HK-2 (cell line): ENCODE data around the gene NBL1.

Experiments used
- DNase-seq: peaks from one replicate; pipeline ENCODE4 v3.0.0-alpha.2; 2018; ENCODE audit not compliant: unreplicated experiment

The NBL1 gene

GRCh38 chr1:19670787-19671186 lies 26.7 kb downstream of the NBL1 start:
- no peak for DNase-seq

GRCh38 chr1:19672237-19672636 lies 28.1 kb downstream of the NBL1 start:
- DNase-seq: no peak

GRCh38 chr1:19675797-19676196 lies 31.7 kb downstream of the NBL1 start:
- no peak for DNase-seq

GRCh38 chr1:19676438-19676922 lies 32.4 kb downstream of the NBL1 start:
- DNase-seq: peak; percentile 27

GRCh38 chr1:19678493-19678892 lies 34.4 kb downstream of the NBL1 start:
- DNase-seq: no peak

GRCh38 chr1:19678931-19679453 lies 34.9 kb downstream of the NBL1 start:
- DNase-seq: no peak

- no peak for DNase-seq
Measured at GRCh38 chr1:19679691-19680090, 35.6 kb downstream of the NBL1 start.

GRCh38 chr1:19680644-19681043 lies 36.5 kb downstream of the NBL1 start:
- no peak for DNase-seq

GRCh38 chr1:19682257-19682656 lies 38.1 kb downstream of the NBL1 start:
- no peak for DNase-seq

- DNase-seq: no peak
Measured at GRCh38 chr1:19682901-19683300, 38.8 kb downstream of the NBL1 start.

GRCh38 chr1:19683351-19683750 lies 39.2 kb downstream of the NBL1 start:
- no peak for DNase-seq

- no peak for DNase-seq
Measured at GRCh38 chr1:19684677-19685076, 40.6 kb downstream of the NBL1 start.

GRCh38 chr1:19685994-19686393 lies 41.9 kb downstream of the NBL1 start:
- DNase-seq: no peak

- DNase-seq: no peak
Measured at GRCh38 chr1:19687414-19687813, 43.3 kb downstream of the NBL1 start.

GRCh38 chr1:19688041-19688842 lies 44.1 kb downstream of the NBL1 start:
- DNase-seq: no peak

- no peak for DNase-seq
Measured at GRCh38 chr1:19689085-19689757, 45.1 kb downstream of the NBL1 start.

GRCh38 chr1:19689856-19690255 lies 45.7 kb downstream of the NBL1 start:
- DNase-seq: no peak

- no peak for DNase-seq
Measured at GRCh38 chr1:19690342-19690741, 46.2 kb downstream of the NBL1 start.

GRCh38 chr1:19694298-19694697 lies 50.2 kb downstream of the NBL1 start:
- DNase-seq: no peak

GRCh38 chr1:19695772-19696171 lies 51.7 kb downstream of the NBL1 start:
- no peak for DNase-seq

- no peak for DNase-seq
Measured at GRCh38 chr1:19696820-19697219, 52.7 kb downstream of the NBL1 start.

- no peak for DNase-seq
Measured at GRCh38 chr1:19698181-19698580, 54.1 kb downstream of the NBL1 start.
